T-helper 2 cell treated with Interferon-gamma antibody and Interleukin-4, amounts not matched to agents 100 ng/mL and 5 ng/mL, for 36 hours (primary cell): Measurements from ENCODE around the gene NELL1. TPM values are rescaled to one million over a fixed set of nuclear protein-coding genes. Genes with fewer than 3 reads are reported as not detected.

ENCODE experiments used
- intact Hi-C: fragments of 100-400 bp; cut with micrococcal nuclease; formaldehyde crosslinking; loops from one replicate; pipeline ENCODE4 v1.15.1; 2023
- total RNA-seq: library from RNA; stranded (reverse); gene quantifications from 2 replicates; pipeline ENCODE4 v1.2.3, GENCODE V29; 2022

NELL1 gene
- total RNA-seq, 1 donor from 2014 or later: not detected

GRCh38 chr11:21545699-21546098 is 876.3 kb downstream of the NELL1 start:
- intact Hi-C loops: no loop called here

GRCh38 chr11:21546703-21547102 is 877.3 kb downstream of the NELL1 start:
- intact Hi-C loops: no loop called here

- intact Hi-C loops: no loop called here
Observed at GRCh38 chr11:21552911-21553310, 883.5 kb downstream of the NELL1 start.

GRCh38 chr11:21553795-21554194 is 884.4 kb downstream of the NELL1 start:
- intact Hi-C loops: no loop called here

- intact Hi-C loops: no loop called here
Observed at GRCh38 chr11:21554284-21554683, 884.9 kb downstream of the NELL1 start.

- intact Hi-C loops: no loop called here
Observed at GRCh38 chr11:21556926-21557325, 887.5 kb downstream of the NELL1 start.

GRCh38 chr11:21560466-21560975 is 891.1 kb downstream of the NELL1 start:
- intact Hi-C loops: no loop called here

GRCh38 chr11:21561581-21561980 is 892.2 kb downstream of the NELL1 start:
- intact Hi-C loops: no loop called here

- intact Hi-C loops: no loop called here
Observed at GRCh38 chr11:21564095-21564494, 894.7 kb downstream of the NELL1 start.

GRCh38 chr11:21564833-21565682 is 895.7 kb downstream of the NELL1 start:
- intact Hi-C loops: no loop called here

- intact Hi-C loops: no loop called here
Observed at GRCh38 chr11:21566521-21567117, 897.2 kb downstream of the NELL1 start.

GRCh38 chr11:21567645-21568290 is 898.4 kb downstream of the NELL1 start:
- intact Hi-C loops: no loop called here

GRCh38 chr11:21572210-21572609 is 902.8 kb downstream of the NELL1 start:
- intact Hi-C loops: no loop called here

GRCh38 chr11:21582791-21583190 is 913.4 kb downstream of the NELL1 start:
- intact Hi-C loops: no loop called here

GRCh38 chr11:21588754-21589153 is 919.4 kb downstream of the NELL1 start:
- intact Hi-C loops: no loop called here

- intact Hi-C loops: no loop called here
Observed at GRCh38 chr11:21602699-21603098, 933.3 kb downstream of the NELL1 start.

GRCh38 chr11:21603886-21604285 is 934.5 kb downstream of the NELL1 start:
- intact Hi-C loops: no loop called here

- intact Hi-C loops: no loop called here
Observed at GRCh38 chr11:21604564-21604963, 935.2 kb downstream of the NELL1 start.

- intact Hi-C loops: no loop called here
Observed at GRCh38 chr11:21612326-21612725, 942.9 kb downstream of the NELL1 start.

GRCh38 chr11:21614961-21615360 is 945.6 kb downstream of the NELL1 start:
- intact Hi-C loops: no loop called here

GRCh38 chr11:21615955-21616371 is 946.6 kb downstream of the NELL1 start:
- intact Hi-C loops: no loop called here

GRCh38 chr11:21622566-21622965 is 953.2 kb downstream of the NELL1 start:
- intact Hi-C loops: no loop called here
